GM12874 (cell line): ENCODE measurements around the gene CCSAP.

Source experiments
- CTCF ChIP-seq: IDR thresholded peaks from 2 replicates; pipeline ENCODE4 v1.5.1; 2011; ENCODE audit warnings: low read depth, mild to moderate bottlenecking, control low read depth, low read length, moderate library complexity; ENCODE audit not compliant: insufficient read depth

Gene CCSAP

GRCh38 chr1:229344937-229345684, 2.3 kb upstream of the CCSAP start:
- no peak for TF ChIP-seq CTCF

- no peak for TF ChIP-seq CTCF
These were observed 1.3 kb upstream of the CCSAP start for GRCh38 chr1:229344139-229344538.

- TF ChIP-seq CTCF, result no peak
These were observed 832 bp downstream of the CCSAP start for GRCh38 chr1:229341774-229342655.

GRCh38 chr1:229340496-229340895, 2.4 kb downstream of the CCSAP start:
- TF ChIP-seq CTCF, result no peak

GRCh38 chr1:229339520-229339919, 3.3 kb downstream of the CCSAP start:
- no peak for TF ChIP-seq CTCF

GRCh38 chr1:229339086-229339485, 3.8 kb downstream of the CCSAP start:
- TF ChIP-seq CTCF, result no peak

- TF ChIP-seq CTCF, result no peak
These were observed 6.5 kb downstream of the CCSAP start for GRCh38 chr1:229336345-229336744.
